Fibroblast of pulmonary artery (primary cell): Measurements from ENCODE around the gene EPSTI1.

Experiments used
- DNase-seq: peaks from one replicate; pipeline ENCODE4 v3.0.0-alpha.2; 2010; ENCODE audit warnings: low read depth
- H3K4me3 ChIP-seq: replicated peaks from 2 replicates; pipeline ENCODE4 v1.5.1; 2011; ENCODE audit warnings: low read depth, mild to moderate bottlenecking, control low read depth, low read length, moderate library complexity
- CTCF ChIP-seq: IDR thresholded peaks from 2 replicates; pipeline ENCODE4 v1.5.1; 2011; ENCODE audit warnings: mild to moderate bottlenecking, control low read depth, low read length, inconsistent platforms; ENCODE audit errors: missing control alignments

EPSTI1 gene

GRCh38 chr13:43005460-43006236 is 13.6 kb upstream of the EPSTI1 start:
- no peak for TF ChIP-seq CTCF
- DNase-seq = peak; percentile 76
- H3K4me3 ChIP-seq = no peak overlapping the region

DNA sequence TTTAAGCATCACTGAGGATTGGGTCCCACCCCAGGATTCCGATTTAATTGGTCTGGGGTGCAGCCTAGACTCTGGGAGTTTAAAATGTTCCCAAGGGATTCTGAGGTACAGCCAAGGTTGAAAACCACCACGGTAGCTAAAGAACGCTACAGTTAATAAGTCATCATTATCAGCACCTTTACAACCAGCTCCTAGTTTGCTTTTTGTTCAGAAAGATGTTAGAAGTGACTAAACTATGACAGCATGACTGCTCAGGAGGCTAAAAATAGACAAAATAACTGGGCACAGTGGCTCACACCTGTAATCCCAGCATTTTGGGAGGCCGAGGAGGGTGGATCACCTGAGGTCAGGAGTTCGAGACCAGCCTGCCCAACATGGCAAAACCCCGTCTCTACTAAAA is 11.7 kb upstream of the EPSTI1 start:
- no peak overlapping the region for H3K4me3 ChIP-seq
- DNase-seq = no peak
- no peak for TF ChIP-seq CTCF

GRCh38 chr13:43003010-43003409 is 11.0 kb upstream of the EPSTI1 start:
- no peak for TF ChIP-seq CTCF
- DNase-seq = no peak
- no peak overlapping the region for H3K4me3 ChIP-seq

DNA sequence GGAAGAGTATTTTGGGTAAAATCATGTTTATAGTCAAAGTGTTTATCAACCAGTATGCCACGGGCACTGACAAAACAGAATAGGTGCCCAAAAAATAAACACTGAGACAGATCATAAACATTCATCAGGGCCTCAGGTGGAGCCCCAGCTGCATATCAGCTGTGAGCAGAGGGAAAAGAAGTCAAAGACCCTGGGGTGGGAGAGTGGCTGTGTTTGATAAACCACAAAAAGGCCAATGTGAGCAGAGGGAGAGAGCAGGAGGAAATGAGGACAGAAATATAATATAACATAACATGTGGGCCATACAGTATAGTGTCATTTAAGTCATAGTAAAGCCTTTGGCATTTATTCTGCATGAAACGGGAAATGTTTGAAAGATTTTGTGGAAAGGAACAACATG is 10.0 kb upstream of the EPSTI1 start:
- TF ChIP-seq CTCF = no peak
- DNase-seq = no peak
- H3K4me3 ChIP-seq = no peak overlapping the region

GRCh38 chr13:43000676-43001075 is 8.6 kb upstream of the EPSTI1 start:
- no peak overlapping the region for H3K4me3 ChIP-seq
- DNase-seq = no peak
- TF ChIP-seq CTCF = no peak

DNA sequence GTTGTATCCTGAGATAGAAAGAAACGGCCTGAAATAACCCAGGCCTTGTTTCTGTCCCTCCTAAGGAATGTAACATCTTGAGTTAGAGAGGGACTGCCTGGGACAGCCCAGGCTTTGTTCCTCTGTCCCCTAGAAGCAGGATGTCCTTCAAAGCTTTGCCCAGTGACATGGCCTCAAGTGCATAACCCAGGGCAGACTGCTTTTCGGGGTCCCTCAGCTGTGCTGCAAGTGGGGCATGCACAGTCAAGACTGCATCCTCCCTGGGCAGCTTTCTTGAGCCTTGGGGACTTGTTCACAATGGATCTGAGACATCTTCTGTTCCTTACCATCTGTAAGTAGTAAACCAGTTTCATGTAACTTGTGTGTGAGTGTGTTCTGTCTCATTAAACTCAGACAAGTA is 7.5 kb upstream of the EPSTI1 start:
- TF ChIP-seq CTCF = no peak
- no peak overlapping the region for H3K4me3 ChIP-seq

DNA sequence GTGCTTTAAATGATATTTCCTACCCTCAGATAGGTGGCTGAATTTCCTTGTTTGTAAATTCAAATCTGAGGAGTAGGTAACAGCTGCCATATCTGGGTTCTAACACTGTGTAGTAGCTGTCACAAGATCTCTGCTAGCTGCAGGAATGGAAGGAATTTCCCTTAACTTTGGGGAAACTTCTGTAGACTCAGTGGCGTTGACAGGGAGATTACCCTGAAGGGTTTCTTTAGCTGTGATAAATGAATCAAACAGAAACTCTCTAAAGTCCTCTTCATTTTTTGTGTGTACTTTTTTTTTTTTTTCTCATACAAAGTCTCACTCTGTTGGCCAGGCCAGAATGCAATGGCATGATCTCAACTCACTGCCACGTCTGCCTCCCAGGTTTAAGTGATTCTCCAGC is 5.3 kb upstream of the EPSTI1 start:
- DNase-seq = peak; percentile 72
- no peak for TF ChIP-seq CTCF
- H3K4me3 ChIP-seq = no peak overlapping the region

More for the DNA sequence above, 7.5 kb upstream of the EPSTI1 start:
- DNase-seq = no peak
